GM12878 (cell line): Measurements from ENCODE around the gene PFN3. TPM values are rescaled to one million over a fixed set of nuclear protein-coding genes. Genes with fewer than 3 reads are reported as not detected.

Experiments
- ATAC-seq: fragments of 200-7000 bp; cut with Tn5 transposase; 3 replicates; pipeline ENCODE4 v1.9.1; 2020; ENCODE audit warnings: mild to moderate bottlenecking, moderate library complexity
- BruUV-seq: library from RNA; stranded (reverse); fragments of 400-500 nt; replicated peaks from 2 replicates; lab custom pipeline; 2021; lab: Mats Ljungman, UMichigan
- CTCF ChIA-PET: fragments of 300-600 bp; sonication (Branson Sonifier 250); formaldehyde crosslinking; extraction: SDS; loops from one replicate; lab custom pipeline; 2021; ENCODE audit warnings: inconsistent platforms; lab: Yijun Ruan, JAX
- POLR2A ChIA-PET: fragments of 350-600 bp; formaldehyde crosslinking; extraction: SDS; loops from one replicate; lab custom pipeline; 2021; ENCODE audit warnings: inconsistent platforms; lab: Charles Lee
- RAD21 ChIA-PET: fragments of 300-600 bp; sonication (Branson Sonifier 250); formaldehyde crosslinking; loops from one replicate; lab custom pipeline; 2023; ENCODE audit warnings: antibody characterized with exemption; ENCODE audit not compliant: unreplicated experiment; lab: Charles Lee
- SMC1A ChIA-PET: fragments of 300-600 bp; sonication (Branson Sonifier 250); formaldehyde crosslinking; loops from one replicate; lab custom pipeline; 2023; ENCODE audit not compliant: unreplicated experiment, uncharacterized antibody; lab: Charles Lee
- DNase-seq: peaks from one replicate; pipeline ENCODE4 v3.0.0-alpha.2; 2011; ENCODE audit warnings: low read depth, low spot score
- FAIRE-seq: peaks from 3 replicates; lab custom pipeline; 2011; peaks lifted over from hg19 to GRCh38; lab: Jason Lieb, UNC
- H2AFZ ChIP-seq: 2 replicates; pipeline ENCODE4 v1.6.0; 2011; ENCODE audit warnings: low read depth, low read length, control low read depth; ENCODE audit not compliant: control insufficient read depth
- H3K27ac ChIP-seq: 2 replicates; pipeline ENCODE4 v1.5.1; 2011; ENCODE audit warnings: control low read depth; ENCODE audit not compliant: control insufficient read depth, insufficient read depth
- H3K27me3 ChIP-seq, 2 experiments: replicated peaks in 1 of 2; 2 replicates each; pipeline versions ENCODE4 v1.6.0 to v1.6.1; 2011; ENCODE audit warnings: low read length in 1 of 2; ENCODE audit not compliant: control insufficient read depth in 2 of 2, insufficient read depth in 2 of 2
- H3K36me3 ChIP-seq, 2 experiments: 2 replicates each; pipeline ENCODE4 v1.5.1; 2011; ENCODE audit warnings: low read length in 1 of 2; ENCODE audit not compliant: control insufficient read depth in 2 of 2, insufficient read depth in 2 of 2
- H3K4me1 ChIP-seq: 2 replicates; pipeline ENCODE4 v1.6.1; 2011; ENCODE audit warnings: mild to moderate bottlenecking, low read length, moderate library complexity, mixed read lengths; ENCODE audit not compliant: control insufficient read depth, insufficient read depth
- H3K4me2 ChIP-seq: 2 replicates; pipeline ENCODE4 v1.6.0; 2011; ENCODE audit warnings: control low read depth; ENCODE audit not compliant: control insufficient read depth, insufficient read depth
- H3K4me3 ChIP-seq: fragments of 200-600 bp; sonication (generic); 2 replicates; pipeline ENCODE4 v1.5.1; 2016
- H3K79me2 ChIP-seq: 2 replicates; pipeline ENCODE4 v1.6.0; 2011; ENCODE audit warnings: low read length; ENCODE audit not compliant: control insufficient read depth, insufficient read depth
- H3K9ac ChIP-seq: 2 replicates; pipeline ENCODE4 v1.8.0; 2011; ENCODE audit warnings: low read length, control low read depth, mixed read lengths; ENCODE audit not compliant: control insufficient read depth, insufficient read depth
- H3K9me3 ChIP-seq: replicated peaks from 3 replicates; pipeline ENCODE4 v1.5.1; 2011; ENCODE audit warnings: mild to moderate bottlenecking, low read length; ENCODE audit not compliant: control insufficient read depth, insufficient read depth
- H4K20me1 ChIP-seq: 2 replicates; pipeline ENCODE4 v1.6.0; 2011; ENCODE audit not compliant: control insufficient read depth, insufficient read depth
- ASH2L ChIP-seq: fragments of 300-600, 200-600 bp; sonication (generic); IDR thresholded peaks from 2 replicates; pipeline ENCODE4 v1.6.1; 2017; ENCODE audit warnings: low read depth, mild to moderate bottlenecking, borderline replicate concordance
- BACH1 ChIP-seq: fragments of 450-650 bp; IDR thresholded peaks from 2 replicates; pipeline ENCODE4 v1.6.1; 2017; ENCODE audit warnings: mild to moderate bottlenecking, borderline replicate concordance
- CBX3 ChIP-seq: fragments of 200-600 bp; sonication (generic); IDR thresholded peaks from 2 replicates; pipeline ENCODE4 v1.6.1; 2016; ENCODE audit warnings: low read depth, borderline replicate concordance
- CTCF ChIP-seq, 3 experiments: IDR thresholded peaks in 2 of 3; conservative IDR thresholded peaks in 1 of 3; 2 replicates each; pipeline ENCODE4 v1.5.1; 2011; ENCODE audit warnings: low read depth in 3 of 3, low read length in 3 of 3, mild to moderate bottlenecking in 3 of 3, control low read depth in 2 of 3, moderate library complexity in 2 of 3, inconsistent platforms in 1 of 3, mixed read lengths in 1 of 3; ENCODE audit not compliant: control insufficient read depth in 2 of 3, insufficient read depth in 1 of 3; ENCODE audit errors: extremely low read depth in 1 of 3
- FOS ChIP-seq: IDR thresholded peaks from 3 replicates; pipeline ENCODE4 v1.6.1; 2011; ENCODE audit warnings: borderline replicate concordance; ENCODE audit not compliant: insufficient read length; ENCODE audit errors: extremely low read depth
- HCFC1 ChIP-seq: fragments of 150-350 bp; IDR thresholded peaks from 2 replicates; pipeline ENCODE4 v1.6.1; 2014; ENCODE audit warnings: low read length
- IRF5 ChIP-seq: fragments of 450-650 bp; IDR thresholded peaks from 2 replicates; pipeline ENCODE4 v1.6.1; 2017; ENCODE audit warnings: borderline replicate concordance
- JUND ChIP-seq: IDR thresholded peaks from 2 replicates; pipeline ENCODE4 v1.6.1; 2012; ENCODE audit warnings: low read depth, mild to moderate bottlenecking, low read length, improper control_type of control experiment, moderate library complexity
- MYB ChIP-seq: fragments of 150-350 bp; IDR thresholded peaks from 2 replicates; pipeline ENCODE4 v1.6.1; 2014; ENCODE audit warnings: mild to moderate bottlenecking, low read depth, low read length, borderline replicate concordance
- NR2C2 ChIP-seq: IDR thresholded peaks from 2 replicates; pipeline ENCODE4 v1.6.1; 2011; ENCODE audit warnings: borderline replicate concordance, low read depth; ENCODE audit not compliant: control insufficient read depth, insufficient read length
- NR2F1 ChIP-seq: fragments of 450-650 bp; conservative IDR thresholded peaks from 2 replicates; pipeline ENCODE4 v1.6.1; 2017; ENCODE audit warnings: mild to moderate bottlenecking
- RELA ChIP-seq: fragments of 450-650 bp; IDR thresholded peaks from 2 replicates; pipeline ENCODE4 v1.8.0; 2014; ENCODE audit warnings: borderline replicate concordance; ENCODE audit not compliant: partially characterized antibody
- SMAD1 ChIP-seq: fragments of 450-650 bp; IDR thresholded peaks from 2 replicates; pipeline ENCODE4 v1.6.1; 2018; ENCODE audit warnings: mild to moderate bottlenecking, low read depth; ENCODE audit not compliant: partially characterized antibody
- SMC3 ChIP-seq: IDR thresholded peaks from 2 replicates; pipeline ENCODE4 v1.6.1; 2011; ENCODE audit warnings: low read length, improper control_type of control experiment, borderline replicate concordance
- STAT1 ChIP-seq: fragments of 450-650 bp; conservative IDR thresholded peaks from 2 replicates; pipeline ENCODE4 v1.6.1; 2014; ENCODE audit warnings: antibody characterized with exemption, mild to moderate bottlenecking
- SUPT20H ChIP-seq: IDR thresholded peaks from 2 replicates; pipeline ENCODE4 v1.6.1; 2011; ENCODE audit warnings: low read depth, mild to moderate bottlenecking, low read length, moderate library complexity, borderline replicate concordance; ENCODE audit not compliant: control insufficient read depth
- TCF3 ChIP-seq: IDR thresholded peaks from 2 replicates; pipeline ENCODE4 v1.6.1; 2012; ENCODE audit warnings: low read depth, mild to moderate bottlenecking, low read length, borderline replicate concordance; ENCODE audit not compliant: insufficient read depth
- ZNF274 ChIP-seq: IDR thresholded peaks from one replicate; pipeline ENCODE4 v1.8.0; 2011; ENCODE audit not compliant: insufficient read length, insufficient read depth
- WGBS: methylation state at CpG from one replicate; pipeline ENCODE4 v1.1.6; 2016; ENCODE audit warnings: low lambda C conversion rate; ENCODE audit not compliant: insufficient replicate concordance, insufficient coverage; ENCODE audit errors: missing lambda C conversion rate; 5-methylcytosine and 5-hydroxymethylcytosine counted together
- in situ Hi-C: fragments of 300-500 bp; cut with MboI; formaldehyde crosslinking; loops from 9 replicates; pipeline ENCODE4 v1.14.3; 2018; ENCODE audit warnings: mixed read lengths
- intact Hi-C: fragments of 100-400 bp; cut with micrococcal nuclease; formaldehyde crosslinking; loops from one replicate; pipeline ENCODE4 v1.14.2; 2022; ENCODE audit not compliant: unreplicated experiment
- polyA plus RNA-seq, 11 experiments: library from polyadenylated mRNA; depleted of rRNA in 4 of 11; unstranded in 6 of 11; stranded (reverse) in 5 of 11; fragments of >200 nt; fragmentation: Nextera tagmentation in 4 of 11; fragmentation: Illumina TruSeq in 1 of 11; extraction: Ambion mirVana in 4 of 11; extraction: Trizol in 1 of 11; gene quantifications; 1 replicate in 1 of 11; 2 replicates in 10 of 11; pipeline versions ENCODE4 v1.2.1 to v1.2.3, GENCODE V29; 2011 to 2016; ENCODE audit warnings: inconsistent platforms in 2 of 11, missing spikeins in 2 of 11, low read depth in 1 of 11
- total RNA-seq, 4 experiments: library from RNA; depleted of rRNA in 3 of 4; stranded (reverse); fragments of >200 nt in 3 of 4; fragmentation: Illumina TruSeq in 1 of 4; extraction: Trizol in 1 of 4; gene quantifications; 2 replicates each; pipeline versions ENCODE4 v1.2.1 to v1.2.3, GENCODE V29; 2013 to 2021

Gene PFN3
- total and polyA plus RNA-seq, 10 of the 15 experiments (the other 5 are each of a cell fraction or from before 2014, with no cell fraction given), result not detected

GRCh38 chr5:177363565-177363964 is 36.9 kb downstream of the PFN3 start (continued):
- no peak for TF ChIP-seq CTCF (IDR thresholded peaks at IDR 0.05 in 2 of 3, conservative IDR thresholded peaks at IDR 0.05 in 1 of 3; ENCODE audit: control insufficient read depth in 2 of 3, extremely low read depth in 1 of 3, insufficient read depth in 1 of 3, low read depth in 3 of 3, low read length in 3 of 3)
- TF ChIP-seq TCF3, result no peak
- no peak for TF ChIP-seq MYB
- TF ChIP-seq NR2F1, result no peak

GRCh38 chr5:177362610-177363507 is 37.6 kb downstream of the PFN3 start:
- Histone ChIP-seq H3K9me3 (no peaks in the 10 kb centered on the region), H3K36me3 (peaks cover under 1 to 4% of the 10 kb centered on the region in 2 experiments; a peak in 3 of 4 replicates), H4K20me1 (no peaks in the 10 kb centered on the region), H3K4me3 (peak overlapping the region; percentile 63), H3K79me2 (peaks cover 67% of the 10 kb centered on the region), H3K4me2 (peak overlapping the region; percentile 93), H3K4me1 (peaks cover 59% of the 10 kb centered on the region), H3K27ac (peak overlapping the region; percentile 91), H3K27me3 (no peaks in the 10 kb centered on the region), H2AFZ (peak overlapping the region; percentile 77), H3K9ac (peak overlapping the region; percentile 61)
- intact Hi-C loops, result loop anchor here (5.0 kb wide), 1 partner anchor 51 kb away; the partner anchor contains the start of gene MXD3
- ChIA-PET RAD21 (interaction anchor here (0.9 to 4.4 kb wide), 12 partner anchors 8 to 249 kb away, joined by 3 to 29 read pairs (median 8); partner anchors contain the start of gene LMAN2), CTCF (interaction anchor here (0.7 to 4.4 kb wide), 10 partner anchors 7 to 147 kb away, joined by 3 to 33 read pairs (median 5); partner anchors contain the start of gene LMAN2), POLR2A (interaction anchor here (0.6 to 2.8 kb wide), 10 partner anchors 12 to 86 kb away, joined by 3 to 22 read pairs (median 4); partner anchors contain the start of gene LMAN2), SMC1A (interaction anchor here (1.1 to 3.7 kb wide), 8 partner anchors 10 to 251 kb away, joined by 3 to 32 read pairs (median 8); partner anchors contain the start of gene LMAN2)
- WGBS, result 3% methylated on average over 50 of the region's 59 CpGs
- no peak for DNase-seq
- no peak for FAIRE-seq
- in situ Hi-C loops, result no loop called here
- BruUV-seq, result no TSS peak
- ATAC-seq, result peak; percentile 72
- TF ChIP-seq STAT1, result no peak
- no peak for TF ChIP-seq HCFC1
- no peak for TF ChIP-seq FOS
- no peak for TF ChIP-seq BACH1
- TF ChIP-seq SMAD1, result no peak
- TF ChIP-seq CBX3, result no peak
- TF ChIP-seq SMC3, result no peak
- TF ChIP-seq JUND, result no peak
- no peak for TF ChIP-seq NR2C2
- TF ChIP-seq ZNF274, result no peak
- no peak for TF ChIP-seq ASH2L
- TF ChIP-seq RELA, result peak; percentile 96
- TF ChIP-seq SUPT20H, result no peak
- no peak for TF ChIP-seq IRF5
